Measurements from ENCODE around the gene ZFPL1.

- no peak for TF ChIP-seq CTCF (IDR thresholded peaks at IDR 0.05)
- no peak for TF ChIP-seq POLR2A (IDR thresholded peaks at IDR 0.05)
These were observed 19.5 kb downstream of the ZFPL1 start for GRCh38 chr11:65103476-65103875.

Measured in heart left ventricle (tissue), 13 donors.